GM21717 (cell line): ENCODE measurements around the gene ABCD2.
"Not testable (repeated sequence)": the region's sequence is repeated elsewhere in the genome, so short reads cannot be mapped to it uniquely, and the experiment has no call there.

ENCODE experiments used
- ATAC-seq: cut with Tn5 transposase; IDR thresholded peaks from one replicate; pipeline ENCODE4 v1.9.1; 2021; ENCODE audit warnings: mild to moderate bottlenecking, moderate library complexity; ENCODE audit not compliant: unreplicated experiment

The ABCD2 gene

DNA sequence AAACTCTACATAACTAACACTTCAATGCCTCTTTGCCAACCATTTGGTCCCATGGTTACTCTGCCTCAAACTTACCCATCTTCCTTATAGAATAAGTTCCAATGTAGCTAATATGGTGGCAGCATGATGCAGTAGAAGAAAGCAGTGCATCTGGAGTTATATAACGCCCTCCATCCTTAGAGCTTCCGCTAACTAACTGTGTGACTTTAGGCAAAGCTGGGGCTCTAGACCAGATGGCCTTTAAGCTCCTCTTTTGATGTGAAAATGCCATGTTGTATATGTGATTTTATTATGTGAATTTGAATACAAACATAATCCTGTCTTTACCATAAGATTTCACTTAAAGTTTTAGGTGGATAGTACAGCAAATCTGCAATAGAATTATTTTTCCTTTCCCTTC, 6.1 kb downstream of the ABCD2 start:
- no peak for ATAC-seq

DNA sequence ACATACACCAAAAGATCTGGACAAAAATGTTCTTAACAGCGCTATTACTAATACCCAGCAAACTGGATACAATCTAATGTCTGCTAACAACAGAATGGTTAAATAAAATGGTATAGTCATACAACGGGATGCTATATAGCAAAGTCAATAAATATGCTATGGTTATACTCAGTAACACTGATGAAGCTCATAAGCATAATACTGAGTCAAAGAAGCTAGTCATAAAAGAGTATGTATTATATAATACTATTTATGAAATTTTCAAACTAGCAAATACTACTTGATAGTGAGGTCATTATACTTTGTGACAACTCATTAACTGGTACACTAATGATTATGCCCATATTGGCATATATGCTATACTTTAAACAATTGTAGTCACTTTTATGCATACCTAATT, 7.4 kb downstream of the ABCD2 start:
- no peak for ATAC-seq

DNA sequence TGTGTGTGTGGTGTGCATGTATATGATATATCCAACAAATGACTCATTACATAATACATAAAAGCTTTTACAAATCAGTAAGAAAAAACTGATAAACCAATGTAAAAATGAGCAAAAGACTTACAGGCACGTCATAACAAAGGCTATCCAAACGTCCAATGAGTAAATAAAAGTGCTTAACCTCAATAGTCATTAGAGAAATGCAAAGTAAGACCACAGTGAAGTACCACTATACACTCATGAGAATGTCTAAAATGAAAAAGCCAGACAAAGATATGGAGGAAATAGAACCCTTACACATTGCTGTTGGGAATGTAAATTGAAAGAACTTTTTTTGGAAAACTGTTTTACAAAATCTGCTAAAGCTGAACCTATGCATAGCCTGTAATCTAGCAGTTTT, 7.8 kb downstream of the ABCD2 start:
- no peak for ATAC-seq

DNA sequence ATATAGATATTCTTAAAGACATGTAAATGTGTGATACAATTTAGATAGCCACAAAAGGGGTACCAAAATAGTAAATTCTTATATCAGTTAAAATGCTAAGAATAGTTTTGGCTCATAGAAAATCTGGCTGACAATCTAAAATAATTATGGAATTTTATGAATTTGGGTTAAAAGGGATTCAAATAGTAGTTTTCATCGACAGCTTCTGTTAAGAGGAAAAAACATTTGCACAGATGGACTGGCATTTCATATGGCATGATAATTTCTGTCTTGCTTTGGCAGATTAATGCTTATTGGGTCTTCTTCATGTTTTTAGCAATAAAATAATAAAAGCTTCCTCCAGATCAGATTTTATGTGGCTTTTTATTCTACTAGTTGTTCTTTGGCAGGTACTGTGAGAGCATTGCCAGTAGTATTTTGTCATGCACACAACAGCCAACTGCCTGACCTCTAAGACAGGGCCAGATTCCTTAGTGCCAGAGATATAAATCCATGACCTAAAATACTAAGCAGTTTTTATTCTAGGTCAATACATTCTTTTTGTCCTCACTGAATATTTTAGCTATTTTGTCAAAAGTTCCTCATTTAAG, 9.1 kb downstream of the ABCD2 start:
- ATAC-seq = no peak

DNA sequence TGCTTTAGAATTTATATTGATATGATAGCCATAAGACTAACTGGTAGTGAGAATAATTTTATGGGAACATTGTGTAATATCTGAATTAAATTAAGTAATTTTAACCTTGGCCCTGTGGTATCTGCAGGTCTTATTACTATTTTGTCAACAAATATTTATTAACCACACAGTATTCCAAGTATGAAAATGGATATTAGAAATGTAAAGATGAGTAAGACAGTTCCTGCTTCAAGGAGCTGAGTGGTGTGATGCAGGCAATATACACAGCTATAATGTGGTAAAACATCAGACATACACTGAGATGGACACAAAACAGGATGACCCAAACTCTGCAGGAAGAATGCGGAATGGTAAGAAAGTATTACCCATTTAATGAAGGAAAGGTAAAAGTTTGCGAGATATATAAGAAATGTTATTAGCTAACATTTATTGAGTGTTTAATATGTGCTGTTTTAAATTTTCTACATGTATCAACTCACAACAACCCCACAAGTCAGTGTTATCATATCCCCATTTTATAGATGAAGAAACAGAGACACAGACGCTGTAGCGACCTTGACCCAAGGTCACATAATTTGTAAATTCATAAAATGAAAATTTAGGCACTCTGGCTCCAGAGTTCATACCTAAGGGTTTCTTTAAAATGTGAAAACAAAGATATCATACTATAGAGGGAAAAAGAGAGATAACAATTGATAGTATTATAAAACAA, 12.7 kb downstream of the ABCD2 start:
- no peak for ATAC-seq

DNA sequence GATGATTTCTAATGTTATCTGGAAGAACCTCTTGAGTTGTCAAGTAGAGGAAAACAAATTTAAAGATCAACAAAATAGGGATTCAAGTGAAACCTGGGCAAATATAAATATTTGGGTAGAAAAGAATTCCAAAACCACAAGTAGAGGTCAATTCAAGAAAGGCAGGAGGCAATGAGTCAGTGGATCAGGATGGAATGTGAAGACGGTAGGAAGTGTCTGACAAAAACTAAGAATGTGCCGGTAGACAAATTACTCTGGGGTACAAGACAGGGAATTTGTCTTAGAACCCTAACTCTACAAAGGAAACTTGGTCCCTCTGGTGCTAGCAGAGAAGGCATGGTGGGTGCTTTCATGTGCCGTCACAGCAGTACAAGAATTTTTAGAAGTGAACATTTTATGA, 13.6 kb downstream of the ABCD2 start:
- no peak for ATAC-seq

DNA sequence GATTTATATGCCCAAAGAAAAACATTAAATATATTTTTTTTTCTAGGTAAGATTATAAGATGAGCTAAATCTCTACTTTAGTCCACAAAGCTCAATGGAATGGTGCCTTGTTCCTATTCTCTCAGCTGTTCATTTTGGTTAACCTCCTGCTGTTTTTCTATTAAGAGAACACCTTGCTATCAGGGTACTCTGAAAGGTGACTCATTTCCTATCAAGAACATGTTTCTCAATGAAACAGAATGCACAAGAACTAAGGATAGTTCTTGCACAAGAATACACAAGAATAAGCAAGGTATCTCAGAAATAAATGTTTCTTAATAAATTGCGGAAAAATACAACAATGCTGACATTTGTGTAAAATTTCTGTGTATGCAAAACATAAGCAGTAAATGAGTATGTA, 14.1 kb downstream of the ABCD2 start:
- no peak for ATAC-seq

DNA sequence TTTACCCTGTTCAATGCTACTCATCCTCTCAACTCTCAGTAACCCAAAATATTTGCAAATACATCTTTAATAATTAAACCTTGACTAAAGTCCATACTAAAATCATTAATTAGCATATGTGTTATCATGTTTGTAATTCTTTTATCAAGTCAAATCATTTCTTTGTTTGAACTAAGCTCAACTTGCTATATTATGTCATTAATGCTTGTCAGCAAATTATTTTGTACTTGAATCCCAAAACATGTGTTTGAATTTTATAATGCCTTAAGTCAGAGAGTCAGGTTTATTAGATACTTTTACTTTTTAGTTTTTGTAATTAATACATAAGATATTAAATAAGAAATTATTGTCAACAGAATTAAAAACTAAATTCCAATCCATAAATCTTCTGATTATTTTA, 16.5 kb downstream of the ABCD2 start:
- no peak for ATAC-seq

DNA sequence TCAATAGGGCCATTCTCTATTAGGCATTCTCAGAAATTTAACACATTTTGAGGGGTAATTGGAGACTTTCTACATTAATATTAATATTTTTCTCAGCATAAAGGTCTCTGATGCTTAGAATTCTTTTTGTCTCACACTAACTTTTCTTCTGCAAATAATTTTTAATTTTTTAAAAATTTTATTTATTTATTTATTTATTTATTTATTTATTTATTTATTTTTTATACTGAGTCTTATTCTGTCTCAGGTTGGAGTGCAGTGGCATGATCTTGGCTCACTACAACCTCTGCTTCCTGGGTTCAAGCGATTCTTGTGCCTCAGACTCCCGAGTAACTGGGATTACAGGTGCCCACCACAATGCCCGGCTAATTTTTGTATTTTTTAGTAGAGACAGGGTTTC, 17.7 kb downstream of the ABCD2 start:
- not testable (repeated sequence) for ATAC-seq

DNA sequence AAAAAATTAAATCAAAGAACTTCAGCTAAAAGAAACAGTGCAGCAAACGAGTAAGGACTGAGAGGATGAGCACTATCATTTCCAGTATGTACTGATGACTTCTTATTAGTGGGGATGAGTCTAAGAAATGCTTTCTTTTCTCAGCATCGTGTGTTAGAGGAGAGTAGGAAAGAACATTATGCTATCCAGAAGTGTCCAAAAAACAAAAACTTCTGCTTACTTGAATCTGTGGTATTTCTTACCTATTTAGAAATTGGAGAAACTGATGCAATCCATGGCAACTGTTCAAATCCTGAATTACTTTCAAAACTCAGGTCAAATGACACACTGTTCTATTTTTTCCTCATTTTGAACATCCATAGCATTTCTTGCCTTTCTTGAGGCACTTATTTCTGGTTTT, 23.7 kb downstream of the ABCD2 start:
- ATAC-seq = no peak

DNA sequence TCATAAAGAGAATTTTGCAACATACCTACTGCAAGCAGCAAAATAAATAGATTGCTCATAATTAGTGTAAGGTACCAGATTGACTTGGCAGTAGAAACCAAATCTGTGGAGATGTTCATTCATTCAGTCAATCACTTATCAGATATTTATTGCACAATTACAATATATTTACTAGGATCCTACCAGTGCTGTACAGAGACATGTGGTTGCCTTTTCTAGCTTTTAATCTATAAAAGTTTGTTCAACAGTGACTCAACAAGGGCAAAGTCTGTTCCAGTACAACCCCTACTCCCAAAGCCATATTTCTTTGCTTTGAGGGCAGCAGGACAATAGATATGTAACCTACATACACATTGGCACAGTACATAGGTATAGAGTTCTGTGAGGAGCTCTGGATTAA, 27.3 kb downstream of the ABCD2 start:
- ATAC-seq = no peak

DNA sequence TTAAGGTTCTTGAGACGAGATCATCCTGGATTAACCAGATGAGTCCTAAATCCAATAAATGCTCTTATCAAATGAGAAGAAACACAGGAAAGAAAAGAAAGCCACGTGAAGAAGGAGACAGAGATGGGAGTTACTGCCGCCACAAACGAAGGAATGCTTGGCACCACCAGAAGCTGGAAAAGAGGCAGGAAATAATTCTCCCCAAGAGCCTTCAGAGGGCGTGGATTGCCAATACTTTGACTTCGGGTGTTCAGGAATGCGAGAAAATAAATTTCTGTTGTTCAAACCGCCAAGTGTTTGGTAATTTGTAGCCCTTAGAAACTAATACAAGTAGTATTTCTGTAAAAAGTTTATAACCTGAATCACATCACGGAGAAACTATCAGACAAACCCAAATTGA, 31.3 kb downstream of the ABCD2 start:
- no peak for ATAC-seq

DNA sequence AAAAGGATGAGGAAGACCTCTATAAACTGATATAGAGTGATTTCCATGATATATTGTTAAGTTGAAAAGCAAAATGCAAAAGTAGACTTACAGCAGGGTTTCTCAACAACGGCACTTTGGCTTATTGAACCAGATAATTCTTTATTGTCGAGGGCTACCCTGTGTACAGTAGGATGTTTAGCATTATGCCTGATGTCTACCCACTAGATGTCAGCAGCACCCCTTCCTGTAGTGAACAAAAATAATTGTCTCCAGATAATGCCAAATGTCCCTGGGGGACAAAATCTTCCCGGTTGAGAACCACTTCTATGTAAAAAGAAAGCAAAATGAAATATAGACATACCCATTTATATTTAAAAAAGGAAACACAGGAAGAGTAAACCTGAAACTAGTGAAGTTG, 32.4 kb downstream of the ABCD2 start:
- ATAC-seq = no peak

DNA sequence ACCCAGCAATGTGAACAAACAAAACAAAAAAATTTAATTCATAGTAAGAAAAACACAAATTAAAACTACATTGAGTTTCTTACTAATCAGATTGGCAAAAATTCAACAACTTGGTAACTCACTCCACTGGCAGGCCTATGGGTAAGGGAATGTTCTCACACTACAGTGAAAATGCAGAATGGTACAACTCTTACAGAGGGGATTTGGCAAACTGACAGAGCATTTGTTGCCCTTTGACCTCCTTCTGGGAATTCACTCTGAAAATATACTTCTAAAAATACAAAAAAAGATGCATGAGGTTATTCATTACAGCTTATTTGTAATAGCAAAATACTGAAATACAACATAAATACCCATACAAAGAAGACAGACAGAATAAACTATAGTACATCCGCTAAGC, 32.8 kb downstream of the ABCD2 start:
- ATAC-seq = no peak

DNA sequence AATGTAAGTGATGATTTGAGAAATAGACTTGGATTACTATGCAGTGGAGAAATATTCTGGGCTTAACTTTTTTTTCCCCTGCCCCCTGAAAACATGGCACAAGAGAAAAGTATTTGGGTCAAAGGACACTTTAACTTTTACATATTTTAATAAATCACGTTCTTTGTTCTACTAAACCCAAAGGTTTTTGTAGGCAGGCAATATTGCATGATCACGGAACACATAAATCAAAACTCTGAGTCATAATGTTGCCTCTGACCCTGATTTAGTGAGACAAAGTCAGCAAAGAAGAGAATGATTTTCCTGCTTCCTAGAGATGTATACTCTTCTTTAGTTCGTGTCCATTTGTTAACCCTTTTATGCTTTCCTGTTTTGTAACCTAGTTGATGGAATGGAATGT, 38.0 kb downstream of the ABCD2 start:
- no peak for ATAC-seq

DNA sequence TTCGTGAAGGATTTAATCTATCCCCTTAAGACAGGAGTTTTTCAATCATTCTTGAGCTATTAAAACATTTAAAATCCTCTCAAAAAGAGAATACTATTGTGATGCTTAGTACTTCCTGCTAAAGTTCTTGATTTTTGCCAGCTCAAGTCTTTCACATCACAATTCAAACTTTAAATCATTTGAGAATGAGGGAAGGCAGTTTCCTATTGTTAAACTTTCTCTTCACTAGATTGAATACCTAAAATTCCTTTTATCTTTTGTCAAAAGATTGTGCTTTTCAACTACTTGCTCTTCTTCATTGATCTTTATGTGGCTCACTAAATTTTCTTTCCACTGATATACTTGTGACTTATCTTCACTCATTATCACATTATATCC, 44.1 kb downstream of the ABCD2 start:
- ATAC-seq = no peak

DNA sequence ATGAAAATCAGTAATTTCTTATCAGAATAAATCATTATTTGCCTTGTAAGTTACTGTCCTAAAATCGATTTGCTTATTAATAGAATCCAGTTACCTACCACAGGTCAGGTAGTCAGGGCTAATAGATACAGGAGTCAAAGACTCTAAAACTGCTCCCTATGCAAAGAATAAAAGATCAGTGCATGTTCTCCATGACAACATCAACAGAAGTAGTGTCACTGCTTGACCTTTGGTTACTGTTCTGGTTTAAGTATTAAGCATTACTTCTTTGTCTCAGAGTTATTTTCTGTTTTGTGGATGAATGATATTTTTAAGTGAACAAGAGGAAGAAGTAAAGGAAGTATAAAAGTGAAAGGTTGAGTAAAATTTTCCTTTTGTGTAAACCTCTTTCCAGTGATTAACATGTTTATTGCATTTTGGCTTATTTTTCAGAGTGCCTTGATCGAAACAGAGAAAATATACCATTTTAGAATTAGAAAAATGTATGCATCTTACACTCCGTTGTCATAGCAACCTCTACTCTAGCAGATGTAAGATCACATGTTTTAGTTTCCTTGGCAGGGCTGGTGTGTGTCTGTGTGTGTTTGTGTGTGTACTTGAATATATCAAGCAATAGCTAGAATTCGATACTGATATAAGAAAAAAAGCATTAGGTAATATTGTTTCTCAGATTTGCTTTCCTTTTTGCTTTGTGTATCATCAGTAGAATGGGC, 44.7 kb downstream of the ABCD2 start:
- ATAC-seq = no peak

DNA sequence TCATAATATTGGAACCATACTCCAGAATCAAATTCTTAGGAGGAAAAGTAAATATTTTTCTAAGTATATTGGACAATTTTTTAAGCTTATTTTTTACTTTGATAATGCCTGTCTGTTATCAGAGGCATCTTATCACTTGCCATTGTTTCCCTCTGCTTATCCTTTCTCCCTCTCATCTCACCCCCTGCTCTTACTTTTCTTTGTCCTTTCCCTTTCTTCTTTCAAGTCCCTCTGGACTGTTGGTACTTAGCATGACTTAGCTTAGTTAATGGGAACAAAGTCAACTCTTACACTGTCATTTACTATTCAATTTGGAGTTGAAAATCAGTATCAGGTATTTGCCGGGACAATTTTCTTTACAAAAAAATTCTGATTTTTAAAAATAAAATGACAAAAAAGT, 45.2 kb downstream of the ABCD2 start:
- no peak for ATAC-seq

DNA sequence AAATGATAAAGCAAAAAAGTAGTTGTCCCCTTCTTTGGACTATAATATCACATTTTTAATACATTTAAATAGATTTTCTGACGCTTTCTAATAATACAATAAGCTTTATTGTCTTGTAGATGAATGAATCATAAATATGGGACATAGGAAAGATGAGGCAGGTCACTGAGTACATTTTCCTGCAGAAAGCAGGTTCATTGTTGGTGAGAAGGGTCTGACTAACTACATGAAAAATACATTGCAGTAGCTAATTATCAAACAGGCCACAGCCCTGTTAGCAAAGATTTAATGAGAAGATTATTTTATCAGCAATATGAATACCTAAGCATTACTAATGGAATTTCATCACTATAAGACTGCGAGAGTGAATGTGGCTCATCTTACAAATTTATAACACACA, 45.6 kb downstream of the ABCD2 start:
- ATAC-seq = no peak

DNA sequence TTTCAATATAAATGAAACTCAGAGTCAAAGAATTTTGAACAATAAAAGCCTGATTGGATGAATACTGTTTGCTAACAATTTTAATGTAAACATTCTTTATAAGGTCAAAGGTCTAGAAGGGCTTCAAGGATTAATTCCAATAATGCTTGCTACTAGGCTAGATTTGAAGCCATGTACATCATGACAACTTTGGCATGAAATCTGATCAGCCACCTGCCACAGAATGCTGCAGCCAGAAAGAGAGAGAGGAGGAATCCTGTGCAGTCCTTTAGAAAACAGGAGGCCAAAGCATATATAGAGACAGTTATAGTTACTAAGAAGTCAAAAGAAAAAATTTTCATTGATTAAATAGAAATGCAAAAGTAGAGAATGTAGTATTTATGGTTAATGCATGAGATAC, 47.1 kb downstream of the ABCD2 start:
- ATAC-seq = no peak

DNA sequence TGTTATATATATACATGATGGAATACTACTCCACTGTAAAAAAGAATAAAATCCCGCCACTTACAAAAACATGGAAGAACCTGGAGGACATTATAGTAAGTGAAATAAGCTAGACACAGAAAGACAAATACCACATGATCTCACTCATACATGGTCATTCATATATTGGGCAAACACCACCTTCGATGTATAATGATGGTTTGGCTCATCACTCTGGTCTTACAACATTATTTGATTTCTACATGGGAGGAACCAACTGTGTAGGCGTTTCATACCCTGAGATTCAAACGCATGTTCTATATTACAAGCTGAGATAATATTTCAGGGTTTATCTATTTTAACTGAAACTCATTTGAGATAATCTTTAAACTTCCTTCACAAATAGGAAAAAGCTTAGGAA, 48.3 kb downstream of the ABCD2 start:
- no peak for ATAC-seq

DNA sequence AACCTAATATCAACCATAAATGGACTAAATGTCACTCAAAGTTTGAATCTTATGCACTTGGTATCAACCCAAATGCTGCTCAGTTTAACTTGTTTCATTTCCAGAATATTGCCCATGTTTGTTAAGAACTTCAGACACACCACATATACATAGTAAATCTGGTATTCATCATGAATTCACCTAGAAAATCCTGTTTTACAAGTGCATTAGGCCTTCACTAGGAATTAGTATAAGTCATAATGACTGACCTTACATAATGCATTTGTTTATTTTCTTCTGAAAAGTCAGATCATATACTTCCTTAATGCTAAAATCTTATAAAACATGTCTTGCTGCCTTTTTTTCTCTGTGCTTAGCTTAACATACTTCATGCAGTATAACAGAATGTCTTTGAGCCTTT, 66.1 kb downstream of the ABCD2 start:
- ATAC-seq = no peak

DNA sequence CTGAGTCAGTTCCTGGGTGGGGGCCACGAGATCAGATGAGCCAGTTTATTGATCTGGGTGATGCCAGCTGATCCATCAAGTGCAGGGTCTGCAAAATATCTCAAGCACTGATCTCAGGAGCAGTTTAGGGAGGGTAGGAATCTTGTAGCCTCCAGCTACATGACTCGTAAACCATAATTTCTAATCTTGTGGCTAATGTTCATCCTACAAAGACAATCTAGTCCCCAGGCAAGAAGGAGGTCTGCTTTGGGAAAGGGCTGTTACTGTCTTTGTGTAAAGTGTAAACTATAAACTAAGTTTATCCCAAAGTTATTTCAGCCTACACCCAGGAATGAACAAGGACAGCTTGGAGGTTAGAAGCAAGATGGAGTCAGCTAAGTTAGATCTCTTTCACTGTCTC, 75.4 kb downstream of the ABCD2 start:
- ATAC-seq = not testable (repeated sequence)
